HG03039 (cell line): ENCODE measurements around the gene SETDB1.
A peak's percentile ranks its signal among the peaks of the same experiment; 100 is the strongest.

Source experiments
- ATAC-seq: cut with Tn5 transposase; IDR thresholded peaks from one replicate; pipeline ENCODE4 v1.9.1; 2021; ENCODE audit warnings: mild to moderate bottlenecking, moderate library complexity; ENCODE audit not compliant: unreplicated experiment

The SETDB1 gene

GRCh38 chr1:150973836-150974579 is 47.8 kb downstream of the SETDB1 start:
- peak; percentile 37 for ATAC-seq

GRCh38 chr1:150974580-150975478 is 48.7 kb downstream of the SETDB1 start, which contains the start of gene CERS2:
TSS of gene CERS2 (minus strand) at chr1:150974835. CDS start at chr1:150969090, 5,745 bp downstream.
- peak; percentile 51 for ATAC-seq

GRCh38 chr1:150976401-150976821 is 50.2 kb downstream of the SETDB1 start:
- no peak for ATAC-seq

- no peak for ATAC-seq
These were observed 50.9 kb downstream of the SETDB1 start for GRCh38 chr1:150976879-150977694.

GRCh38 chr1:150979092-150980056 is 53.2 kb downstream of the SETDB1 start:
- no peak for ATAC-seq

- no peak for ATAC-seq
These were observed 55.1 kb downstream of the SETDB1 start for GRCh38 chr1:150981177-150981804.

GRCh38 chr1:150981805-150982712 is 55.9 kb downstream of the SETDB1 start, which contains the start of gene ANXA9:
TSS of gene ANXA9 (plus strand) at chr1:150982292. CDS start at chr1:150983106, 814 bp downstream.
- no peak for ATAC-seq

- ATAC-seq, result no peak
These were observed 59.1 kb downstream of the SETDB1 start for GRCh38 chr1:150985179-150985825.

GRCh38 chr1:150987924-150988323 is 61.8 kb downstream of the SETDB1 start:
- no peak for ATAC-seq

- ATAC-seq, result no peak
These were observed 66.5 kb downstream of the SETDB1 start for GRCh38 chr1:150992626-150993025.

GRCh38 chr1:150994248-150994647 is 68.1 kb downstream of the SETDB1 start:
- no peak for ATAC-seq

GRCh38 chr1:150995460-150995859 is 69.3 kb downstream of the SETDB1 start:
- ATAC-seq, result no peak

GRCh38 chr1:150995896-150996295 is 69.7 kb downstream of the SETDB1 start:
- no peak for ATAC-seq

GRCh38 chr1:150997126-150997872 is 71.1 kb downstream of the SETDB1 start:
- no peak for ATAC-seq

GRCh38 chr1:150997949-150998348 is 71.8 kb downstream of the SETDB1 start:
- ATAC-seq, result no peak

- ATAC-seq, result no peak
These were observed 73.0 kb downstream of the SETDB1 start for GRCh38 chr1:150999051-150999674.

GRCh38 chr1:150999926-151000325 is 73.8 kb downstream of the SETDB1 start:
- no peak for ATAC-seq
